ENCODE measurements around the gene PPP2R2D.

PPP2R2D gene

DNA sequence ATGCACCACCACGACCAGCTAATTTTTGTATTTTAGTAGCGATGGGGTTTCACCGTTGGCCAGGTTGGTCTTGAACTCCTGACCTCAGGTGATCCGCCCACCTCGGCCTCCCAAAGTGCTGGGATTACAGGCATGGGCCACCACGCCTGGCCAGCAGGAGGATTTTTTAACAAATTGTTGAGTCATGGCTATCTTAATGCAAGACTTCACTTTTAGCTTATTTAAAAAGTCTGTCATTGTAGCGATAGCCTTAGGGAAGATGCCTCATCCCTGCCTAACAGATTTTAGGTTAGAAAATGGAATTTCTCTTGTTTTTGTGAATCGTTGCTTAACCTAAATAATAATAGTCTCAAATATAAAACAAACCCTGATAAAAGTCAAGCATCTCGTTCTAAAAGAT is 35.5 kb downstream of the PPP2R2D start:
- no peak overlapping the region for H3K4me2 ChIP-seq (ENCODE audit: low read length)
- peaks cover 4% of the 10 kb centered on the region for H3K4me1 ChIP-seq
- no peak overlapping the region for H3K4me3 ChIP-seq (ENCODE audit: low read depth, low read length)
- no peak overlapping the region for H2AFZ ChIP-seq
- no peaks in the 10 kb centered on the region for H3K27me3 ChIP-seq (ENCODE audit: control insufficient read depth, insufficient read depth, low read length)
- H3K79me2 ChIP-seq, result peaks cover 16% of the 10 kb centered on the region
- TF ChIP-seq CTCF (IDR thresholded peaks at IDR 0.05), result no peak
- no peaks in the 10 kb centered on the region for H3K36me3 ChIP-seq (ENCODE audit: control insufficient read depth, insufficient read depth, low read length)
- H3K27ac ChIP-seq, result no peak overlapping the region
- H3K9ac ChIP-seq, result no peak overlapping the region
- no peaks in the 10 kb centered on the region for H3K9me3 ChIP-seq (ENCODE audit: control insufficient read depth, low read length)

- no peaks in the 10 kb centered on the region for H3K9me3 ChIP-seq (ENCODE audit: control insufficient read depth, low read length)
- no peak overlapping the region for H3K4me2 ChIP-seq (ENCODE audit: low read length)
- TF ChIP-seq CTCF (IDR thresholded peaks at IDR 0.05), result no peak
- peaks cover 12% of the 10 kb centered on the region for H3K79me2 ChIP-seq
- H3K4me3 ChIP-seq (ENCODE audit: low read depth, low read length), result no peak overlapping the region
- H3K27ac ChIP-seq, result no peak overlapping the region
- no peaks in the 10 kb centered on the region for H3K27me3 ChIP-seq (ENCODE audit: control insufficient read depth, insufficient read depth, low read length)
- no peaks in the 10 kb centered on the region for H3K4me1 ChIP-seq
- H3K36me3 ChIP-seq (ENCODE audit: control insufficient read depth, insufficient read depth, low read length), result no peaks in the 10 kb centered on the region
- H3K9ac ChIP-seq, result no peak overlapping the region
- no peak overlapping the region for H2AFZ ChIP-seq
Measured at GRCh38 chr10:131936736-131937135, 35.9 kb downstream of the PPP2R2D start.

DNA sequence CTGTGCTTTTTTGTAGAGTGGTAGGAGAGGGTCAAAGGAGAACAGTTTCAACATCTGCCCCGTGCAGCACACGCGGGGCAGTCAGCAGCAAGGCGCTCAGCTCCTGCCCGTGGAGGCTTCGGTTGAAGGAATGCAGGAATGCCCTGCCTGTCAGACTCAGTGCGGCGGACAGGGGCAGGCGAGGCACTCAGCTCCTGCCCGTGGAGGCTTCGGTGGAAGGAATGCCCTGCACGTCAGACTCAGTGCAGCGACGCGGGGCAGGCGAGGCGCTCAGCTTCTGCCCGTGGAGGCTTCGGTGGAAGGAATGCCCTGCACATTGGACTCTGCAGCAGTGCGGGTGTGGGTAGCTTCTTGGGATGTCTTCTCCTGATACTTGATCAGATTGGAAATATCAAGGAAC is 37.0 kb downstream of the PPP2R2D start:
- TF ChIP-seq CTCF (IDR thresholded peaks at IDR 0.05), result no peak
- no peaks in the 10 kb centered on the region for H3K4me1 ChIP-seq
- H3K4me3 ChIP-seq (ENCODE audit: low read depth, low read length), result no peak overlapping the region
- H3K27ac ChIP-seq, result no peak overlapping the region
- H3K9me3 ChIP-seq (ENCODE audit: control insufficient read depth, low read length), result no peaks in the 10 kb centered on the region
- H3K4me2 ChIP-seq (ENCODE audit: low read length), result no peak overlapping the region
- H3K27me3 ChIP-seq (ENCODE audit: control insufficient read depth, insufficient read depth, low read length), result no peaks in the 10 kb centered on the region
- no peak overlapping the region for H3K9ac ChIP-seq
- no peak overlapping the region for H2AFZ ChIP-seq
- H3K79me2 ChIP-seq, result peaks cover 7% of the 10 kb centered on the region
- H3K36me3 ChIP-seq (ENCODE audit: control insufficient read depth, insufficient read depth, low read length), result no peaks in the 10 kb centered on the region

GRCh38 chr10:131938681-131939080 is 37.9 kb downstream of the PPP2R2D start:
- no peaks in the 10 kb centered on the region for H3K27me3 ChIP-seq (ENCODE audit: control insufficient read depth, insufficient read depth, low read length)
- no peak overlapping the region for H3K27ac ChIP-seq
- H3K4me3 ChIP-seq (ENCODE audit: low read depth, low read length), result no peak overlapping the region
- TF ChIP-seq CTCF (IDR thresholded peaks at IDR 0.05), result no peak
- H2AFZ ChIP-seq, result no peak overlapping the region
- H3K4me1 ChIP-seq, result no peaks in the 10 kb centered on the region
- no peaks in the 10 kb centered on the region for H3K36me3 ChIP-seq (ENCODE audit: control insufficient read depth, insufficient read depth, low read length)
- H3K9me3 ChIP-seq (ENCODE audit: control insufficient read depth, low read length), result no peaks in the 10 kb centered on the region
- no peak overlapping the region for H3K9ac ChIP-seq
- no peak overlapping the region for H3K4me2 ChIP-seq (ENCODE audit: low read length)
- H3K79me2 ChIP-seq, result peaks cover 7% of the 10 kb centered on the region

DNA sequence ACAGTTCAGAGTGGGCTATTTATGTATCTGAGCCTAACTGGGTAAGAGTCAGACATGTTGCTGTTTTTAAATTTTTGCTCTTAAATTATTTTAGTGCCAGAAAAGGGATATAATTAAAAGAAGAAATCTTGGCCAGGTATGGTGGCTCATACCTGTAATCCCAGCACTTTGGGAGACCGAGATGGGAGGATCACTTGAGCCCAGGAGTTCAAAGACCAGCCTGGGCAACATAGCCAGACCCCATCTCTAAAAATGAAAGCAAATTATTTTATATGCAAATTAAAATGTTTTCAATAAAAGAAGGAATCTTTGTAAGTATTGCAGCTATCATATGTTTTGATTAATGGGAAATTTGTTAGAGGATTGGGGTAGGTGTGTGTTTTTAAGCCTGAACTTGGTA is 41.6 kb downstream of the PPP2R2D start:
- Histone ChIP-seq H3K4me2 (ENCODE audit: low read length) (no peak overlapping the region), H3K27me3 (ENCODE audit: control insufficient read depth, insufficient read depth, low read length) (no peaks in the 10 kb centered on the region), H3K36me3 (ENCODE audit: control insufficient read depth, insufficient read depth, low read length) (no peaks in the 10 kb centered on the region), H3K79me2 (peaks cover 4% of the 10 kb centered on the region), H3K4me3 (ENCODE audit: low read depth, low read length) (no peak overlapping the region), H3K9me3 (ENCODE audit: control insufficient read depth, low read length) (no peaks in the 10 kb centered on the region), H2AFZ (no peak overlapping the region), H3K9ac (no peak overlapping the region), H3K27ac (no peak overlapping the region), H3K4me1 (no peaks in the 10 kb centered on the region)
- TF ChIP-seq CTCF (IDR thresholded peaks at IDR 0.05), result no peak

Measured in parathyroid adenoma (tissue), 2 donors.